SK-N-MC (cell line): Measurements from ENCODE around the gene PSG6.

Experiments
- EZH2 ChIP-seq: fragments of 200-600 bp; sonication (generic); IDR thresholded peaks from one replicate; pipeline ENCODE4 v1.6.1; 2017; ENCODE audit warnings: antibody characterized with exemption
- POLR2AphosphoS5 ChIP-seq: IDR thresholded peaks from 2 replicates; pipeline ENCODE4 v1.6.1; 2012; ENCODE audit warnings: mild to moderate bottlenecking, low read depth, low read length, borderline replicate concordance

GRCh38 chr19:42928896-42929295 lies 11.2 kb upstream of the PSG6 start:
- no peak for TF ChIP-seq POLR2AphosphoS5
- no peak for TF ChIP-seq EZH2
